Measurements from ENCODE around the gene MT1A. TPM values are rescaled to one million over a fixed set of nuclear protein-coding genes. Genes with fewer than 3 reads are reported as not detected.

MT1A gene
- total and polyA plus RNA-seq, 3 experiments from 2014 or later = 0.71 TPM; not detected in 2

DNA sequence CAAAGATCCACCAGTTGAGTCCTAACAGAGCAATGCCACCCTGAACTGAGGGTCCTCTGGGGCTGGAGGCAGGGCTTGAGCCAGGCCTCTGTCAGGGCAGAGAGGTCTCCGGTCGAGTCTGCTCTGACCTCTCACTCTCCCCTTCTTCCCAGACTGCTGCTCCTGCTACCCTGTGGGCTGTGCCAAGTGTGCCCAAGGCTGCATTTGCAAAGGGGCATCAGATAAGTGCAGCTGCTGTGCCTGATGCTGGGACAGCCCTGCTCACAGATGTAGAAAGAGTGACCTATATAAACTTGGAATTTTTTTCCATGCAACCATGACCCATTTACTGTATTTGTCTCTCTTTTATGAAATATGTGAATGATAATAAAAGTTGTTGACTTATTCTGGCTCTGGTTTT lies 10.8 kb downstream of the MT1A start:
- H3K27me3 ChIP-seq (ENCODE audit: insufficient read depth, low read length, poor library complexity, severe bottlenecking) = no peaks in the 10 kb centered on the region
- no peak overlapping the region for H3K27ac ChIP-seq (ENCODE audit: low read depth, low read length)
- Mint-ChIP-seq H3K36me3 (no peaks in the 10 kb centered on the region), H3K9me3 (no peaks in the 10 kb centered on the region), H3K27me3 (peaks cover 12 to 37% of the 10 kb centered on the region in 2 donors), H3K27ac (no peak overlapping the region), H3K4me3 (no peak overlapping the region), H3K4me1 (peaks cover under 1 to 5% (median 4%) of the 10 kb centered on the region in 3 donors)
- H3K4me1 ChIP-seq (ENCODE audit: insufficient read depth, low read length) = peaks cover 3% of the 10 kb centered on the region
- ChIA-PET POLR2A (no interaction called here), CTCF (interaction anchor here (1.7 kb wide), 1 partner anchor 53 kb away, joined by 4 read pairs; no protein-coding TSS in a partner anchor)
- no peaks in the 10 kb centered on the region for H3K9me3 ChIP-seq (ENCODE audit: low read length)
- no peak for DNase-seq
- H3K36me3 ChIP-seq (ENCODE audit: insufficient read depth, low read length) = no peaks in the 10 kb centered on the region
- no peak overlapping the region for H3K4me3 ChIP-seq (ENCODE audit: low read length)

DNA sequence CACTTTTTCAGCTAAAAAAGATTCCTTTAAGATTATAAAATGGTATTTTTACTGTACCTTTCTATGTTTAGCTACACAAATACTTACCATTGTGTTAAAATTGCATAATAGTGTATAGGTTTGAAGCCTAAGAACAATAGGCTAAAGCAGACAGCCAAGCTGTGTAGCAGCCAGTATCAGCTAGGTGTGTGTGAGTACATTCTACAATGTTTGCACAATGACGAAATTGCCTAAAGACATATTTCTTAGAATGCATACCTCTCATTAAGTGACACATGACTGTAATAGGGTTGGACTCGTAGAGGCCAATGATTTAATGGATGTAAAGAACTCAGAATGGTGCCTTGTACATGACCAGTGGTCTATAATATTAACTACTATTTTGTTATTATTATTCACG lies 11.4 kb downstream of the MT1A start:
- H3K36me3 Mint-ChIP-seq = no peaks in the 10 kb centered on the region
- H3K27me3 Mint-ChIP-seq = peaks cover 12 to 37% of the 10 kb centered on the region in 2 donors
- no peak overlapping the region for H3K4me3 ChIP-seq (ENCODE audit: low read length)
- H3K4me1 ChIP-seq (ENCODE audit: insufficient read depth, low read length) = no peaks in the 10 kb centered on the region
- H3K27ac ChIP-seq (ENCODE audit: low read depth, low read length) = no peak overlapping the region
- DNase-seq = no peak
- no peak overlapping the region for H3K27ac Mint-ChIP-seq
- no peaks in the 10 kb centered on the region for H3K9me3 ChIP-seq (ENCODE audit: low read length)
- H3K36me3 ChIP-seq (ENCODE audit: insufficient read depth, low read length) = no peaks in the 10 kb centered on the region
- POLR2A ChIA-PET = no interaction called here
- H3K9me3 Mint-ChIP-seq = no peaks in the 10 kb centered on the region
- no peaks in the 10 kb centered on the region for H3K27me3 ChIP-seq (ENCODE audit: insufficient read depth, low read length, poor library complexity, severe bottlenecking)
- CTCF ChIA-PET = interaction anchor here (1.7 kb wide), 1 partner anchor 53 kb away, joined by 4 read pairs; no protein-coding TSS in a partner anchor
- H3K4me1 Mint-ChIP-seq = no peaks in the 10 kb centered on the region
- H3K4me3 Mint-ChIP-seq = no peak overlapping the region

DNA sequence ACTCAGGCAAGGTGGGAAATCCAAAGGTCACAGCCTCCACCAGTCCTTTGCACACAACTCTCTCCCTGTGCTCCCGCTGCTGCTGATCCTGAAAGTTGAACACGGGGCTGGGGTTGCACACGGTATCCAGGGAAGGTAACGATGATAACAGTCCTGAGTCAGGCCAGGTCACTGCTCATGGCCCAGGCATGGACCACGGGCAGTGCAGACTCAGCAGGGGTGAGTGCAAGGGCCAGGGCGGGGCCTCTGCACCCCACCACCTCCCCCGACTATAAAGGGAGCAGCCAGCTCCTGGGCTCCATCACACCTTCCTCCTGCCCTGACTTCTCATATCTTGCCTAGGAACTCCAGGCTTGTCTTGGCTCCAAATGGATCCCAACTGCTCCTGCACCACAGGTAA lies 13.1 kb downstream of the MT1A start, which contains the start of gene MT1B:
MT1B (plus strand) TSS at position 301 of the 400 bp plus-strand sequence; CDS start at position 369, 68 bp downstream.
- ChIA-PET POLR2A (no interaction called here), CTCF (no interaction called here)
- no peak within 1 kb of the TSS for H3K27ac Mint-ChIP-seq
- H3K27me3 ChIP-seq (ENCODE audit: insufficient read depth, low read length, poor library complexity, severe bottlenecking) = no peaks in the 10 kb centered on the region
- no peak for DNase-seq
- no peaks in the 10 kb centered on the region for H3K36me3 Mint-ChIP-seq
- H3K9me3 ChIP-seq (ENCODE audit: low read length) = no peaks in the 10 kb centered on the region
- peaks cover 0 to under 1% (median 0%) of the 10 kb centered on the region in 3 donors for H3K4me1 Mint-ChIP-seq
- no peaks in the 10 kb centered on the region for H3K4me1 ChIP-seq (ENCODE audit: insufficient read depth, low read length)
- peaks cover 11 to 37% of the 10 kb centered on the region in 2 donors for H3K27me3 Mint-ChIP-seq
- H3K36me3 ChIP-seq (ENCODE audit: insufficient read depth, low read length) = no peaks in the 10 kb centered on the region
- no peaks in the 10 kb centered on the region for H3K9me3 Mint-ChIP-seq
- H3K27ac ChIP-seq (ENCODE audit: low read depth, low read length) = no peak within 1 kb of the TSS
- H3K4me3 ChIP-seq (ENCODE audit: low read length) = no peak within 1 kb of the TSS
- no peak within 1 kb of the TSS for H3K4me3 Mint-ChIP-seq

DNA sequence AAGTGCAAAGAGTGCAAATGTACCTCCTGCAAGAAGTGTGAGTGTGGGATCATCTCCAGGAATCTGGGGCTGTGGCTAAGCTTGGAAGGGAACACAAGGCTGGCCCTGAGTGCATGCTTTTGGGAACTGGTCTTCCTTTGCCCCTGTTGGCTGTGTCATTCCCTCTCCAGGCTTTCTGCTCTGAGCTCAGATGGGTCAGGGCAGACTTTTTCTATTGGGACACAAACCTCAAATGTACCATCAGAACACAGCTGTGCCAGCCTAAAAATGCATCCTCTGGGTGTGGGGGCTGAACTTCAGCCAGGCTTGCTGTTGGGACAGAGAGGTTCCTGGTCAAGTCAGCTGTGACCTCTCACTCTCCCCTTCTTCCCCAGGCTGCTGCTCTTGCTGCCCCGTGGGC lies 14.1 kb downstream of the MT1A start:
- POLR2A ChIA-PET = no interaction called here
- no peaks in the 10 kb centered on the region for H3K9me3 ChIP-seq (ENCODE audit: low read length)
- no peak overlapping the region for H3K4me3 Mint-ChIP-seq

DNA sequence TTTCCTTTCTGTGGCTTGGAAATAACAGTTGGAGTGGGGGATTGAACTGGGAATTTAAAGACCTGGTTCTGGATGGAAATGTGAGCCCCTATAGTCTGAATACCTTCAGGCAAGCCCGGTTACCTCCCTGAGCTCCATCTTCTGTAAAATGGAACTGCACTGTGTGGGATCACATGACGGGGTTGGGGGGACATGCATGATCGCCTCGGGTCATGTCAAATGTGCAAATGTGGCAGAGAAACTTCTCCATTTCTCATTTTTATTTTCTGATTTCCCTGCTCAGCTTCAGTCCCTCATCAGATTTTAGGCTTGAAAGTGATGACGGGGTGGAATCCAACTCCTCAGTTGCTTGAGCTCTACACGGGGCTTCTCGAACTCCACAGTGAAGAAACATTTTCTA lies 14.8 kb downstream of the MT1A start:
- Histone ChIP-seq H3K4me3 (ENCODE audit: low read length) (no peak overlapping the region), H3K9me3 (ENCODE audit: low read length) (no peaks in the 10 kb centered on the region), H3K4me1 (ENCODE audit: insufficient read depth, low read length) (peaks cover 4% of the 10 kb centered on the region), H3K36me3 (ENCODE audit: insufficient read depth, low read length) (no peaks in the 10 kb centered on the region), H3K27me3 (ENCODE audit: insufficient read depth, low read length, poor library complexity, severe bottlenecking) (no peaks in the 10 kb centered on the region), H3K27ac (ENCODE audit: low read depth, low read length) (no peak overlapping the region)
- Mint-ChIP-seq H3K4me1 (peaks cover 4 to 12% (median 11%) of the 10 kb centered on the region in 3 donors), H3K9me3 (no peaks in the 10 kb centered on the region), H3K27me3 (peaks cover 6 to 37% of the 10 kb centered on the region in 2 donors), H3K36me3 (peaks cover 0 to 6% (median 0%) of the 10 kb centered on the region in 3 donors), H3K4me3 (peak overlapping the region in 1 of 7 donors; percentile 32), H3K27ac (no peak overlapping the region)
- POLR2A ChIA-PET = no interaction called here
- no peak for DNase-seq
- CTCF ChIA-PET = interaction anchor here (1.0 to 2.4 kb wide), 3 partner anchors 8 to 10 kb away, joined by 3 to 8 read pairs (median 4); no protein-coding TSS in a partner anchor

More for the DNA sequence above, 14.1 kb downstream of the MT1A start:
- no peak for DNase-seq
- Mint-ChIP-seq H3K4me1 (peaks cover 0 to 8% (median 7%) of the 10 kb centered on the region in 3 donors), H3K9me3 (no peaks in the 10 kb centered on the region), H3K27ac (no peak overlapping the region), H3K36me3 (peaks cover 0 to 3% (median 0%) of the 10 kb centered on the region in 3 donors), H3K27me3 (peaks cover 8 to 37% of the 10 kb centered on the region in 2 donors)
- CTCF ChIA-PET = interaction anchor here (1.0 to 1.2 kb wide), 2 partner anchors 9 kb away, joined by 3 to 4 read pairs; no protein-coding TSS in a partner anchor
- Histone ChIP-seq H3K27me3 (ENCODE audit: insufficient read depth, low read length, poor library complexity, severe bottlenecking) (no peaks in the 10 kb centered on the region), H3K4me3 (ENCODE audit: low read length) (no peak overlapping the region), H3K36me3 (ENCODE audit: insufficient read depth, low read length) (no peaks in the 10 kb centered on the region), H3K27ac (ENCODE audit: low read depth, low read length) (no peak overlapping the region), H3K4me1 (ENCODE audit: insufficient read depth, low read length) (no peaks in the 10 kb centered on the region)

DNA sequence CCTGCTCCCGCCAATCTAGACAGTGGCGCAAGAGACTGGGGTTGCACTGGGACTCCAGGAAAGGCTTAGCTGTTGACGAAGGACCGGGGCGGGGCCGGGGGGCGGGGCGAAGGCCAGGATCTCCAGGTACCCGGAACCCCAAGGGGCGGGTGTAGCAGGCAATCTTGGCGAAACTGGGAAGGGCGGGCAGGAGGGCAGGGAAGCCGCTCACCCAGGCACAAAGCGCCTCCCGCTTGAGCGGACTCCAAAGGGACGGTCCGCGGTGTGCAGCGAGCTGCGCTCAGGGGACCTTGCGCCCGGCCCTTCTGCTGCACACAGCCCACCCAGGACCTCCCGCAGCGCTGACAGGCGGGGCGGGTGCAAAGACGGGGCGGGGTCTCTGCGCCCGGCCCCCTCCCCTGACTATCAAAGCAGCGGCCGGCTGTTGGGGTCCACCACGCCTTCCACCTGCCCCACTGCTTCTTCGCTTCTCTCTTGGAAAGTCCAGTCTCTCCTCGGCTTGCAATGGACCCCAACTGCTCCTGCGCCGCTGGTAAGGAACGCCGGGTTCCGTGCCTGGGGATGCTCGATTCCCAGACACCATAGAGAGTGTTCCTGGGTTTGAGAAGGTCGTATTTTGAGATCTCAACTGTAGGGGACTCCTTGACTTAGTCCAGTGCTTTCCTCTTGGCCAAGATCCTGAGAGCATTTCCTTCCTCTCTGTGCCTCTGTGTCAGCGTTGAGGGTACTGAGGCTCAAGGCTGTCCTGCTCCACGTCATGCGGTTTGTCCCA lies 19.3 kb downstream of the MT1A start, which contains the start of gene MT1F:
MT1F (plus strand) TSS at position 405 of the 772 bp plus-strand sequence; CDS start at position 505, 100 bp downstream.
- peaks cover 21% of the 10 kb centered on the region for H3K4me1 ChIP-seq (ENCODE audit: insufficient read depth, low read length)
- no peaks in the 10 kb centered on the region for H3K9me3 ChIP-seq (ENCODE audit: low read length)
- peaks cover 0 to 11% (median 0%) of the 10 kb centered on the region in 3 donors for H3K36me3 Mint-ChIP-seq
- H3K9me3 Mint-ChIP-seq = no peaks in the 10 kb centered on the region
- peak within 1 kb of the TSS; percentile 51 for H3K27ac ChIP-seq (ENCODE audit: low read depth, low read length)
- H3K36me3 ChIP-seq (ENCODE audit: insufficient read depth, low read length) = no peaks in the 10 kb centered on the region
- ChIA-PET CTCF (no interaction called here), POLR2A (interaction anchor here (0.6 to 1.5 kb wide), 4 partner anchors 14 to 25 kb away, joined by 3 to 14 read pairs (median 6); no protein-coding TSS in a partner anchor)
- H3K4me3 ChIP-seq (ENCODE audit: low read length) = peak within 1 kb of the TSS; percentile 80
- H3K4me1 Mint-ChIP-seq = peaks cover 24 to 48% (median 43%) of the 10 kb centered on the region in 3 donors
- peak; percentile 55 to 84 (median 68) for DNase-seq
- no peaks in the 10 kb centered on the region for H3K27me3 ChIP-seq (ENCODE audit: insufficient read depth, low read length, poor library complexity, severe bottlenecking)
- H3K4me3 Mint-ChIP-seq = peak within 1 kb of the TSS; percentile 92 to 98 (median 95)
- peak within 1 kb of the TSS; percentile 51 to 99 (median 94) for H3K27ac Mint-ChIP-seq
- peaks cover 1 to 10% of the 10 kb centered on the region in 2 donors for H3K27me3 Mint-ChIP-seq

DNA sequence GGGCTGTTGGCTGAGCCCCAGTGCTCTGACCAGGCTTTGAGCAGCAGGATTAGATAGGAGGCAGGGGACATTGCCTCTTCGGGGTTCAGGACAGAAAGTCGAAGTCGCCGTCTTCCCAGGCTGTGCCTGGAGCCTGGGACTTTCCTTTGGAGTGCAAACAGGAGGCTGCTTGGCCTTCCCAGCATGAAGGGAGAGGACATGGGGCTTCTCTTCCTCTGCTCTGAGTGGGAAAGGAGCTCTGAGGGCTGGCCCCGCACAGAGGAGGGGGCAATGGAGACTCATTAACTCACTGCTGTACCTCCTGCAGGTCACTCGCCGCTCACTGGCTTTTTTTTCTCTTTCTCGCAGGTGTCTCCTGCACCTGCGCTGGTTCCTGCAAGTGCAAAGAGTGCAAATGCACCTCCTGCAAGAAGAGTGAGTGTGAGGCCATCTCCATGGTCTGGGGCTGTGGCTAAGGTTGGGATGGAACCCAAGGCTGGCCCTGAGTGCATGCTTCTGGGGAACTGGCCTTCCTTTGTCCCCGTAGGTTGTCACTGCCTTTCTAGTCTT lies 19.9 kb downstream of the MT1A start:
- DNase-seq = no peak
- no peaks in the 10 kb centered on the region for H3K36me3 ChIP-seq (ENCODE audit: insufficient read depth, low read length)
- no peaks in the 10 kb centered on the region for H3K9me3 Mint-ChIP-seq
- peaks cover 0 to 12% (median 0%) of the 10 kb centered on the region in 3 donors for H3K36me3 Mint-ChIP-seq
- peak overlapping the region; percentile 92 to 98 (median 95) for H3K4me3 Mint-ChIP-seq
- H3K27me3 ChIP-seq (ENCODE audit: insufficient read depth, low read length, poor library complexity, severe bottlenecking) = no peaks in the 10 kb centered on the region
- H3K27ac ChIP-seq (ENCODE audit: low read depth, low read length) = peak overlapping the region; percentile 11
- H3K4me3 ChIP-seq (ENCODE audit: low read length) = peak overlapping the region; percentile 80
- H3K27me3 Mint-ChIP-seq = peaks cover 1 to 3% of the 10 kb centered on the region in 2 donors
- H3K4me1 ChIP-seq (ENCODE audit: insufficient read depth, low read length) = peaks cover 23% of the 10 kb centered on the region
- no peaks in the 10 kb centered on the region for H3K9me3 ChIP-seq (ENCODE audit: low read length)
- H3K27ac Mint-ChIP-seq = peak overlapping the region; percentile 51 to 99 (median 94)
- H3K4me1 Mint-ChIP-seq = peaks cover 27 to 51% (median 47%) of the 10 kb centered on the region in 3 donors
- ChIA-PET CTCF (no interaction called here), POLR2A (interaction anchor here (1.5 kb wide), 1 partner anchor 25 kb away, joined by 7 read pairs; no protein-coding TSS in a partner anchor)

Data from CD8-positive, alpha-beta memory T cell (primary cell).